Posterior vena cava (tissue), 2 donors: Measurements from ENCODE around the gene NDST1. TPM values are rescaled to one million over a fixed set of nuclear protein-coding genes. Genes with fewer than 3 reads are reported as not detected.
A peak's percentile ranks its signal among the peaks of the same experiment; 100 is the strongest.

Experiments used
- DNase-seq: peaks from one replicate; pipeline ENCODE4 v3.0.0-alpha.2; 2020; ENCODE audit warnings: low spot score
- intact Hi-C, 2 donors: fragments of 100-400 bp; cut with DNase I; formaldehyde crosslinking; loops; one replicate each; pipeline versions ENCODE4 v1.14.1 to v1.14.2; 2022 to 2023
- total RNA-seq, 2 donors: library from RNA; stranded (reverse); fragmentation: NEBNext Ultra II Directional; extraction: Animal tissue kit (Norgen Biotek cat#: 25700); gene quantifications; one replicate each; pipeline ENCODE4 v1.2.1, GENCODE V29; 2021
- donor health status: DM: yes; HTN: yes; CAD: no.
- donor health status: DM: yes; HTN: yes; CAD: no.

NDST1 gene
- total RNA-seq, 2 donors from 2014 or later: 57.9 to 68.8 TPM

GRCh38 chr5:150487199-150488061, 20.5 kb upstream of the NDST1 start:
- DNase-seq: no peak
- intact Hi-C loops: loop anchor here in 1 of 2 donors (5.0 kb wide), 1 partner anchor 35 kb away; no protein-coding TSS in a partner anchor

GRCh38 chr5:150488519-150489359, 19.2 kb upstream of the NDST1 start:
- DNase-seq: peak; percentile 91
- intact Hi-C loops: loop anchor here in 1 of 2 donors (5.0 kb wide), 1 partner anchor 34 kb away; no protein-coding TSS in a partner anchor

GRCh38 chr5:150489360-150490295, 18.3 kb upstream of the NDST1 start:
- DNase-seq: no peak
- intact Hi-C loops: loop anchor here (2.0 to 5.0 kb wide), 2 partner anchors 31 to 33 kb away; no protein-coding TSS in a partner anchor

- intact Hi-C loops: loop anchor here in 1 of 2 donors (2.0 kb wide), 1 partner anchor 31 kb away; no protein-coding TSS in a partner anchor
- no peak for DNase-seq
Observed at GRCh38 chr5:150490296-150490669, 17.6 kb upstream of the NDST1 start.

- DNase-seq: no peak
- intact Hi-C loops: loop anchor here in 1 of 2 donors (2.0 kb wide), 1 partner anchor 30 kb away; no protein-coding TSS in a partner anchor
Observed at GRCh38 chr5:150490754-150491153, 17.2 kb upstream of the NDST1 start.

GRCh38 chr5:150491876-150492275, 16.1 kb upstream of the NDST1 start:
- no peak for DNase-seq
- intact Hi-C loops: loop anchor here in 1 of 2 donors (2.0 kb wide), 1 partner anchor 29 kb away; no protein-coding TSS in a partner anchor

DNA sequence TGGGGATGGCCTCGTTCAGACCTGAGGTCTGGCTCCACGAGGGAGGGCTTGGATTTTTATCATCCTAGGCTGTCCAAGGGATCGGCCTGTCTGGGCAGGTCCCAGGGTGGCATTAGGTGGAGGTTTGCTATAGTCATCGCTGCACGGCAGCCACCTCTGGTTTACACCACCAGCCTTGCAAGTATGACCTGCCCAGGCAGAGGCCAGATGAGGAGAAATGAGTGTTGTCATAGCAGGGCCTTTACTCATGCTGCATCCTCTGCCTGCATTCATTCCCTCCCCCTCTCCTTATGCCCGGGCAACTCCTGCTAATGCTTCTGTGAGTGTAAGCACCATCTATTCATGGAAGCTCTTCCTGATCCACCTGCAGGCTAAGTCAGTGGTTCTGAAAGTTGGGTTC, 15.3 kb upstream of the NDST1 start:
- intact Hi-C loops: no loop called here
- DNase-seq: no peak

DNA sequence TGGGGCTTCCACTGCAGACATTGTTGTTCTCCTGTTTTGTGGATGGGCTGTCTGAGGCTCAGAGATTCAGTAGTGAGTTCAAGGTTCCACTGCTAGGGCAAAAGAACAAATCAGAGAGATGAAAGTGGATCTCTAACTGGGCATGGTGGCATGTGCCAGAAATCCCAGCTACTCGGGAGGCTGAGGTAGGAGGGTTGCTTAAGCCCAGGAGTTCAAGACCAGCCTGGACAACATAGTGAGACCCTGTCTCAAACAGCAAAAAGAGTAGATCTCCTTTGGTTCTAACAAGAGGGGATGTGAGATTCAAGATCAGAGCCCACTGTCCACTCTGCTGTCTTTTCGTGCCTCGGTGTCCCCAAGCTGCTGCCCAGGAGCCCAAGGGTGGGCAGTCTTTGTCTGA, 11.8 kb upstream of the NDST1 start:
- no peak for DNase-seq
- intact Hi-C loops: no loop called here

- intact Hi-C loops: no loop called here
- DNase-seq: no peak
Observed at GRCh38 chr5:150496534-150496933, 11.4 kb upstream of the NDST1 start.

DNA sequence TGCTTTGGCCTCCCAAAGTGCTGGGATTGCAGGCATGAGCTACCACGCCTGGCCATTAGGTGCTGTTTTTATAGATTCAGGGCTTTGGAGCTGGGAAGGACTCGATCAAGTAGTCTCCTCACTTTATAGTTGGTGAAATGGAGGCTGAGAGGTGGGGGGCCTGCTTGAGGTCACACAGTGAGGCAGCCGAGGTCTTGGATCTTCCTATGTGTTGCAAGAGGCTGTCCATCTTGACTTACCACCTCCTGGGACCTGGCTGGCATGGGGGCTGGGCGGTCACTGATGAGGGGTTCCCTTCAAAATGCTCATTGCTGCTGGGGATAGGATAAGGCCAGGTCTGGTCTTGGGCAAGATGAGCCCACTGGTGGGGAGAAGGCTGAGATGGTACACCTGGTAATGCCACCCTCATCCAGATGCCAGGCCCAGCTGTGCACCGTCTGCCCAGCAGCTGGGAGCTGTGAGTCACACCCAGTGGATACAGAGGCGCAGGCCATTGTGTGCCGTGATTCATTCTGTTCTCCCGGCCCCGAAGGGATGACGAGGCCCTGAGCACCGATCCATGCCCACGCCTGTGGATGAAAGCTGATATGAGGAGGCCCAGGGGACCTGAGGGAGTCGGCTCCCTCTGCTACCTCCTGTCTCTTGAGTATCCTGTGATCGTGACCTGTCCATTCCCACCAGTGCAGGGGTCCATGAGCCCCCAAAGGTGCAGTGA, 10.5 kb upstream of the NDST1 start:
- intact Hi-C loops: no loop called here
- peak; percentile 94 for DNase-seq

DNA sequence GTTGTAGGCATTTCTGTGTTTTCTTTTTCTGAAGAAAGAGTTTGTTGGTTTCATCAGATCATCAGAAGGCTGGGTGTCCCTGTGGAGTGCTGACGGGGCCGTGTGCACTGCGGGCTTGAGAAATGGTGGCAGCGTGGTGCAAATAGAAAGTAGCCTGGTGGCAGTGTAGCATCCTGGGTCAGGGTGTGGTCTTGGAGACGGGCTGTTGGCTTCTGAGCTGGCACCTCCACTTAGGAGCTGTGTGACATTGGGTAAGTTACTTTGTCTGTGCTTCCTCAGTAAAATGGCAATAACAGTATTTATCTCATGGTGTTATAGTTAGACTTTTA, 10.0 kb upstream of the NDST1 start:
- intact Hi-C loops: no loop called here
- no peak for DNase-seq

DNA sequence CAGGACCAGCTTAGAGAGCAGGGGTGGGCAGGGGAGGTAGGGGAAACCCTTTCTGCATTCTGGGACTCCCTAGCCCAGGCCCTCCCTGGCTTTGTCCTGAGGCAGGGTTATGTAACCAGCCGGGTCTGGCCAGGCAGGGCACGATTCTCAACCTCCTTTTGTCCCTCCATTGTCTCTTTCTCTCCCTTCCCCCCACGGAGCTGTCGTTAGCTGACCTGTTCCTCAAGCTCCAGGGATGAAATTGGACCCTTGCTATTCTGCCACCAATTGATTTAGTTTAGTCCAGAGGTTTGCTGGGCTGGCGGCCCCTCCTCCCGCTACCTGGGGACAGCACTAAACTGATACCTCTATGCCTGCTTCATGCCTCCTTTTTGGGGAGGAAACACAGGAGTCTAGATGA, 9.4 kb upstream of the NDST1 start:
- intact Hi-C loops: no loop called here
- no peak for DNase-seq

DNA sequence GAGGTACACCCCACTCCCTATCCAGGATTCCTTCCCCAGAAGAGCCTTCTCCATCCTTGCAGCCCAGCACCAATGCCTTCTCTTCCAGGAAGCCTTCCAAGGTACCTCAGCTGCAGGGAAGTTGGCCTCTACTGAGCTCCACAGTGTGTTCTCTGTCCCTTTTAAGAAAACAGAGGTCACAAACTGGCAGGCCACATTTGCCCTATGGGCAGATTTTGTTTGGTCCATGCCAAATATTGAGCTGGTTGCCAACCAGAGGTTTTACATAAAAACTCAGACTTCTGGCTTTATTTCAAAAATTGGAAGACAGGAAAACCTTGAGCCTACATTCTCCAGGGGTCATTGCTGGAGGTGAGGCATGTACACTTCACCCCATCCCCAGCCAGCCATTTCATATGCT, 9.0 kb upstream of the NDST1 start:
- no peak for DNase-seq
- intact Hi-C loops: no loop called here

- intact Hi-C loops: no loop called here
- no peak for DNase-seq
Observed at GRCh38 chr5:150499437-150499956, 8.4 kb upstream of the NDST1 start.

- intact Hi-C loops: no loop called here
Observed at GRCh38 chr5:150500328-150500841, 7.5 kb upstream of the NDST1 start.

GRCh38 chr5:150500905-150501304, 7.0 kb upstream of the NDST1 start:
- intact Hi-C loops: no loop called here
- DNase-seq: no peak

More at GRCh38 chr5:150500328-150500841, 7.5 kb upstream of the NDST1 start:
- no peak for DNase-seq

DNA sequence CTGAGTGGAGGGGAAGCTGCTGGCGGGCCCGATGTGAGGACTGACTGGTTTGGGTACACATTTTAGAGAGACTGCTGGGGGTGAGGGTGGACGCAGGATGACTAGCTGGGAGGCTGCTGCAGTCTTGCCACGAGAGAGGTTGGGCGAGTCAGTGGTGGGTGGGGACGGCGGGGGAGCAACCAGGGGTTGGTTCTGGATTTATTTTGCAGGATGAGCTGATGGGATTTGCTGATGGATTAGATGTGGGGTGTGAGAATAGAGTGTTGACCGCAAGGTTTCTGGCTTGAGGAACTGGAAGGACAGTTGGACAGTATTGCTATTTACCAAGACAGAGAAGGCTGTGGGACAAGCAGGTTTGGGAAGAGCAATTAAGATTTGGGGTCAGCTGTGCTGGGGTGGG, 5.8 kb upstream of the NDST1 start:
- intact Hi-C loops: no loop called here
- DNase-seq: no peak

- intact Hi-C loops: no loop called here
Observed at GRCh38 chr5:150502847-150503246, 5.1 kb upstream of the NDST1 start.

More at GRCh38 chr5:150502847-150503246, 5.1 kb upstream of the NDST1 start:
- DNase-seq: no peak
